ENCODE measurements around the gene AIG1.

- TF ChIP-seq EZH2 (IDR thresholded peaks at IDR 0.05; ENCODE audit: insufficient read depth, poor library complexity, severe bottlenecking) (no peak), EZH2phosphoT487 (IDR thresholded peaks at IDR 0.05; ENCODE audit: insufficient read depth, low read depth) (no peak)
These were observed 278.5 kb downstream of the AIG1 start for GRCh38 chr6:143339223-143339622.

All from GM23248 (cell line).